Parathyroid adenoma (tissue), 2 donors: Measurements from ENCODE around the gene TCTN1.

Experiments used
- H2AFZ ChIP-seq: fragments of 300-600 bp; sonication (generic); one replicate; pipeline ENCODE4 v1.7.0; 2017; ENCODE audit warnings: antibody characterized with exemption, mild to moderate bottlenecking
- H3K27ac ChIP-seq: fragments of 300-600 bp; sonication (generic); one replicate; pipeline ENCODE4 v1.7.0; 2017
- H3K27me3 ChIP-seq: fragments of 300-600 bp; sonication (generic); one replicate; pipeline ENCODE4 v1.7.0; 2017; ENCODE audit warnings: low read length; ENCODE audit not compliant: control insufficient read depth, insufficient read depth
- H3K36me3 ChIP-seq: fragments of 300-600 bp; sonication (generic); one replicate; pipeline ENCODE4 v1.7.0; 2017; ENCODE audit warnings: low read length; ENCODE audit not compliant: control insufficient read depth, insufficient read depth
- H3K4me1 ChIP-seq: fragments of 300-600 bp; sonication (generic); one replicate; pipeline ENCODE4 v1.7.0; 2017; ENCODE audit warnings: control low read depth
- H3K4me2 ChIP-seq: fragments of 300-600 bp; sonication (generic); one replicate; pipeline ENCODE4 v1.7.0; 2017; ENCODE audit warnings: low read length
- H3K4me3 ChIP-seq: fragments of 300-600 bp; sonication (generic); one replicate; pipeline ENCODE4 v1.7.0; 2017; ENCODE audit warnings: low read depth, low read length
- H3K79me2 ChIP-seq: fragments of 300-600 bp; sonication (generic); one replicate; pipeline ENCODE4 v1.7.0; 2017; ENCODE audit warnings: control low read depth
- H3K9ac ChIP-seq: fragments of 300-600 bp; sonication (generic); one replicate; pipeline ENCODE4 v1.7.0; 2017; ENCODE audit warnings: mild to moderate bottlenecking
- H3K9me3 ChIP-seq: fragments of 300-600 bp; sonication (generic); one replicate; pipeline ENCODE4 v1.7.0; 2017; ENCODE audit warnings: low read length; ENCODE audit not compliant: control insufficient read depth
- TF ChIP-seq, protein P1 (sequence below): fragments of 300-600 bp; sonication (generic); IDR thresholded peaks from one replicate; pipeline ENCODE4 v1.7.0; 2017; ENCODE audit warnings: antibody characterized with exemption, mild to moderate bottlenecking
- donor health status: primary hyperparathyroidism.

TCTN1 gene

DNA sequence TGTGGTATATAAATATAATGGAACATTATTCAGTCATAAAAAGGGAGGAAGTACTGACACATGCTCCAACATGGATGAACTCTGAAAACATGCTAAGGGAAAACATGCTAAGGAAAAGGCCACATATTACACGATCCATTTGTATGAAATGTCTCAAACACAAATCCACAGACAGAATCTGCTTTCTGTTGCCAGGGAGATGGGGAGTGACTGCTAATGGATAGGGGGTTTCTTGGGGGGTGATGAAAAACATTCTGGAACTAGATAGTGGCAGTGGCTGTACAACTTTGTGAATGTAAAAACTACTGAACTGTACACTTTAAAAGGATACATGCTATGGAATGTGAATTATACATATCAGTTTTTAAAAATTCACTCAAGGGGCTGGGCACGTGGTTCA is 37.4 kb upstream of the TCTN1 start:
- no peak overlapping the region for H3K27ac ChIP-seq
- no peaks in the 10 kb centered on the region for H3K9me3 ChIP-seq
- H3K36me3 ChIP-seq: no peaks in the 10 kb centered on the region
- peaks cover 64% of the 10 kb centered on the region for H3K79me2 ChIP-seq
- no peak overlapping the region for H2AFZ ChIP-seq
- H3K4me3 ChIP-seq: no peak overlapping the region
- TF ChIP-seq, protein P1, sequence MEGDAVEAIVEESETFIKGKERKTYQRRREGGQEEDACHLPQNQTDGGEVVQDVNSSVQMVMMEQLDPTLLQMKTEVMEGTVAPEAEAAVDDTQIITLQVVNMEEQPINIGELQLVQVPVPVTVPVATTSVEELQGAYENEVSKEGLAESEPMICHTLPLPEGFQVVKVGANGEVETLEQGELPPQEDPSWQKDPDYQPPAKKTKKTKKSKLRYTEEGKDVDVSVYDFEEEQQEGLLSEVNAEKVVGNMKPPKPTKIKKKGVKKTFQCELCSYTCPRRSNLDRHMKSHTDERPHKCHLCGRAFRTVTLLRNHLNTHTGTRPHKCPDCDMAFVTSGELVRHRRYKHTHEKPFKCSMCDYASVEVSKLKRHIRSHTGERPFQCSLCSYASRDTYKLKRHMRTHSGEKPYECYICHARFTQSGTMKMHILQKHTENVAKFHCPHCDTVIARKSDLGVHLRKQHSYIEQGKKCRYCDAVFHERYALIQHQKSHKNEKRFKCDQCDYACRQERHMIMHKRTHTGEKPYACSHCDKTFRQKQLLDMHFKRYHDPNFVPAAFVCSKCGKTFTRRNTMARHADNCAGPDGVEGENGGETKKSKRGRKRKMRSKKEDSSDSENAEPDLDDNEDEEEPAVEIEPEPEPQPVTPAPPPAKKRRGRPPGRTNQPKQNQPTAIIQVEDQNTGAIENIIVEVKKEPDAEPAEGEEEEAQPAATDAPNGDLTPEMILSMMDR: no peak
- no peak overlapping the region for H3K4me2 ChIP-seq
- peaks cover 2% of the 10 kb centered on the region for H3K4me1 ChIP-seq
- no peaks in the 10 kb centered on the region for H3K27me3 ChIP-seq
- H3K9ac ChIP-seq: no peak overlapping the region

DNA sequence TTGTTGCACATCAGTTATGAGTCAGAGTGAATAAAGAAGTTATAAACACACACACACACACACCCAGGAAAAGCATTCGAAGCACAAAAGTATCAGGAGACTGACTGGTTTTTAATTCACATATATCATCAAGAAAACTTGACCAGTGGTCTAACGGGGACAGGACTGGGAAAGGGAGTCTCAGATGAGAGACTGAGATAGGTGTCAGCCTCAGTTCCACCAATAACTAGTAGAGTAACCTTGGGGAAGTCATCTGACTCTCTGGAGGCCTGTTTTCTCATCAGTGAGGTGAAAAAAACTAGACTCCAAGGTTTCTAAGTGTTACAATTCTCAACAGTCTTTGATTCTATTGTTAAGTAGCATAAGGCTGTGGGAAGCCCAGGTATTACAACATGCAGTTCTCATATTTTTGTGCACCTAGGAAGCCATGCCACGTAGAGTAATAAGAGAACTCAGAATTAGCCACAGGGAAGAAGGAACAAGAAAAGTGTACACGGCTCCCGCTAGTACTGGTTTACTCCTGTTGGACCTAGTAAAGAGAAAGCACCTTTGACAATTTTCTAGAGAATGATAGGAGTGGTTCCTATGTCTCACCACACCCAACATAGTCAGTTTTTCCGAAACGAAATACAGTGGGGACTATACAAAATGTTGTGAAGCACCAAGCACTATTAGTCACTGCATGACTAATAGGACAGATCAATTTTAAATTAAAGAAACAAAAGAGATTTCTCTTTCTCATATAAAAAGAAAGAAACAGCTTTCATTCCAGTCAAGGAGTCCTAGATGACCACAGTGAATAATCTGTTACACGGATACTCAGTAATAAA is 35.9 kb upstream of the TCTN1 start:
- Histone ChIP-seq H3K4me3 (no peak overlapping the region), H3K9ac (no peak overlapping the region), H3K4me2 (no peak overlapping the region), H3K27ac (no peak overlapping the region), H3K4me1 (peaks cover 2% of the 10 kb centered on the region), H2AFZ (no peak overlapping the region), H3K27me3 (no peaks in the 10 kb centered on the region), H3K79me2 (peaks cover 58% of the 10 kb centered on the region), H3K9me3 (no peaks in the 10 kb centered on the region), H3K36me3 (no peaks in the 10 kb centered on the region)
- TF ChIP-seq, protein P1: no peak

DNA sequence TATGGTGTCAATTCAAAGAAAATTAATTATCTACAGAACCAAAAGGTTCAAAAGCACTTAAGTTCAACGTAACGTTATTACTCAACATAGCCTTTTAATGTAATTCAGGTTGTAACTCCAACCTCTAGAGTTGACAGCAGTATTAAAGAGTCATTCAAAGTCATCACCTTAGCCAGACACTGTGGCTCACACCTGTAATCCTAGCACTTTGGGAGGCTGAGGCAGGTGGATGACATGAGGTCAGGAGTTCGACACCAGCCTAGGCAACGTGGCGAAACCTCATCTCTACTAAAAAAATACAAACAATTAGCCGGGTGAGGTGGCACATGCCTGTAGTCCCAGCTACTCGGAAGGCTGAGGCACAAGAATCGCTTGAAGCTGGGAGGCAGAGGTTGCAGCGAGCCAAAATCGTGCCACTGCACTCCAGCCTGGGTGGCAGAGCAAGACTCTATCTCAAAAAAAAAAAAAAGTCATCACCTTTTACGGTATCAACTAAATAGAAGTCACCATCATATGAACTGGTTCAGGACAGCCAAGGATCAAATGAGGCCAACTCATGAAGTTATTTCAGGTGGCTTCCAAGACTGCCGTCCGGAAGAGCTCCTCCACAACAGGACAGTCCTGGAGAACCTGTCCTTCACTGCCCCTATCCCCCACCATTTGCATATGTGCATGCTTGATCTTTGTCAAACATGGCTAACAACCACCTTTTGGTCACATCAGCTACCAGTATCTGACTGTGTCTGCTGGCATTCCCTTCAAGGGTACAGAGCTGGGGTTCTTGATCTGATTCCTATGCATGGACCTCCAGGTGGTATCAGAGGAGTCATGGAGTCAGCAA is 35.0 kb upstream of the TCTN1 start:
- Histone ChIP-seq H3K4me3 (no peak overlapping the region), H2AFZ (no peak overlapping the region), H3K4me1 (peaks cover 4% of the 10 kb centered on the region), H3K27me3 (no peaks in the 10 kb centered on the region), H3K36me3 (no peaks in the 10 kb centered on the region), H3K9me3 (no peaks in the 10 kb centered on the region), H3K27ac (no peak overlapping the region), H3K4me2 (no peak overlapping the region), H3K79me2 (peaks cover 51% of the 10 kb centered on the region), H3K9ac (no peak overlapping the region)
- TF ChIP-seq, protein P1: no peak

DNA sequence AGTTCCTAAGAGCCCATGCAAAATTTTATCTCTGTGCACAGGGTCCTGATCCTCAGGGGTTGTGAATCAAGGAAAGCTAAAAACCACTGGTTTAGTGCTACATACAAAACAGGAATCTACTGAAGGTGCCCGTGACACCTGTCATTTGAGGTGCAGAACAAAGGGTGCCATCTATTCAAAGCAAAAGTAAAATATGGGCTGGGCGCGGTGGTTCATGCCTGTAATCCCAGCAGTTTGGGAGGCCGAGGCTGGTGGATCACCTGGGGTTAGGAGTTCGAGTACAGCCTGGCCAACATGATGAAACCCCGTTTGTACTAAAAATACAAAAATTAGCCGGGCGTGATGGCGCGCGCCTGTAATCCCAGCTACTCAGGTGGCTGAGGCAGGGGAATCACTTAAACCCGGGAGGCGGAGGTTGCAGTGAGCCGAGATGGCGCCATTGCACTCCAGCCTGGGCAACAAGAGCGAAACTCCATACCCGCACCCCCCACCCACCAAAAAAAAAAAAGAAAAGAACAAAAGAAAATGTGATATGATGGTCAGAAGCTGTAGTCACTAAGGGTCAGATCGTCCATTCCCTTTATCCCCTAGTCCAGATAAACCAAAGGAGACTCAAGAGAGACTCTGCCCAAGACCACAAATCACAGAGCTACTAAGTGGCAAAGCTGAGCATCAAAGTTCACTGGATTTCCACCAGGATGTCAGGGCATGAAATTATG is 34.2 kb upstream of the TCTN1 start:
- H3K27ac ChIP-seq: no peak overlapping the region
- peaks cover 7% of the 10 kb centered on the region for H3K4me1 ChIP-seq
- H3K9ac ChIP-seq: no peak overlapping the region

More for the DNA sequence above, 34.2 kb upstream of the TCTN1 start:
- no peaks in the 10 kb centered on the region for H3K27me3 ChIP-seq
- no peak overlapping the region for H3K4me3 ChIP-seq
- H3K4me2 ChIP-seq: no peak overlapping the region
- H3K79me2 ChIP-seq: peaks cover 57% of the 10 kb centered on the region
- no peaks in the 10 kb centered on the region for H3K36me3 ChIP-seq
- H2AFZ ChIP-seq: no peak overlapping the region
- H3K9me3 ChIP-seq: no peaks in the 10 kb centered on the region
- TF ChIP-seq, protein P1: no peak
